ENCODE measurements around the gene SMC2. TPM values are rescaled to one million over a fixed set of nuclear protein-coding genes. Genes with fewer than 3 reads are reported as not detected.

Gene SMC2
- total RNA-seq, 1 donor from 2014 or later: 7.8 TPM

GRCh38 chr9:104099630-104100029 is 5.5 kb downstream of the SMC2 start:
- no peak for DNase-seq (ENCODE audit: low spot score)

DNA sequence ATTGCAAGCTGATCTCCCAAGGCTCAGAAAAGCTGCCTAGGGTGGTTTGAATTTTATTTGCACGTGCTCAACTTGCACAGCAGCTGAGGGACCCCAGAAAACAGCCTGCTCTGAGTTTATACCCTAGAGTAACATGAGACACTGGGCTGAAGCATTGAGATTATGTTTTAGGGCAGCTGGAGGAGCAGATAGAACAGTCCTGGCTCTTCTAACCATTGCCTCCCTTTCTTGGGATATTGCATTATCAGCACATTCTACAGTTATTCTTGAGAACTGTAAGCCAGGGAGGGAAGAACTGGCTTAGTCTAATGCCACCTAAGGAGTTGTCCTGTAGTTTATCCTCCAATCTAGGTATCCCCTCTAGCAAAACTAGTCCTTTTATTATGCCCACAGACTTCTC is 10.3 kb downstream of the SMC2 start:
- no peak for DNase-seq (ENCODE audit: low spot score)

- no peak for DNase-seq (ENCODE audit: low spot score)
Observed at GRCh38 chr9:104107799-104108198, 13.7 kb downstream of the SMC2 start.

GRCh38 chr9:104108315-104108714 is 14.2 kb downstream of the SMC2 start:
- no peak for DNase-seq (ENCODE audit: low spot score)

GRCh38 chr9:104110509-104110908 is 16.4 kb downstream of the SMC2 start:
- DNase-seq (ENCODE audit: low spot score): no peak

GRCh38 chr9:104118916-104119315 is 24.8 kb downstream of the SMC2 start:
- DNase-seq (ENCODE audit: low spot score): no peak

DNA sequence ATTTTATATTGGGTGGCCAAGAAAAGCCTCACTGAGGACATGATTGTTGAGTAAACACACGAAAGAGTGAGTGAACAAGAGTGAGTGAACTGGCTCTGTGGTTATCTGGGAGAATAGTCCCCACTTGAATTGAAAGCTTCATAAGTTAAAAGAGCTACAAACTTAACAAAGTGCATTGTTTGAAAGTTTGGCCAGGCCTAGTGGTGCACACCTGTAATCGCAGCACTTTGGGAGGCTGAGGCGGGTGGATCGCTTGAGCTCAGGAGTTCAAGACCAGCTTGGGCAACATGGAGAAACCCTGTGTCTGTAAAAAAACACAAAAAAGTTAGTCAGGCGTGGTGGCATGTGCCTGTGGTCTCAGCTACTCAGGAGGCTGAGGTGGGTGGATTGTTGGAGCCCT is 26.9 kb downstream of the SMC2 start:
- no peak for DNase-seq (ENCODE audit: low spot score)

DNA sequence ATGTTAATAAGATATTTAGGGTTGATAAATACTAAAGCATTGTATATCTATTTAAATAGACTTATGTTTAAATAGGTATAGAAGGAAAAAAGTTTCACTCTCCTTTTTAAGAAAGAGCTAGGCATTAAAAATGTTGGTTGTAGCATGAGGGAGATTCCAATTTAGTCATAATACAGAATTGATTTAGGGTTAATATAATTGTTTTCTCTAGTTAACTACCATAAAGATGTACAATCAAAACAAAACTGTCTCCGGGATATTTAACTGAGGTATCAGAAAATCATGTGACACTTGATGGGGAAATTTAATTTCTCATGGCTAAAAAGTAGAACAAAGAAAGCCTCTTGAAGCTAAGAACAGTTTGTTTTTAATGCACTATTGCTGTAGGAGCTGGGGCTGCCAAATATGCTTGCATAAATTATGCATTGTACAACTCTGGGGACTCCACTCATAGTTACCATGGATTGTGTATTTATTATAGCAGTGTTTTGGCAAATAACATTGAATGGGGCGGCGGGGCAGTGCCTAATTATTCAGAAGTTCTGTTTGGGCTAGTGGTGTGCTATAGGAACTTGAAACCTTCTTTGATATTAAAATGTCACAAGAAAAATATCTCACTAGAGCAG is 44.2 kb downstream of the SMC2 start:
- no peak for DNase-seq (ENCODE audit: low spot score)

DNA sequence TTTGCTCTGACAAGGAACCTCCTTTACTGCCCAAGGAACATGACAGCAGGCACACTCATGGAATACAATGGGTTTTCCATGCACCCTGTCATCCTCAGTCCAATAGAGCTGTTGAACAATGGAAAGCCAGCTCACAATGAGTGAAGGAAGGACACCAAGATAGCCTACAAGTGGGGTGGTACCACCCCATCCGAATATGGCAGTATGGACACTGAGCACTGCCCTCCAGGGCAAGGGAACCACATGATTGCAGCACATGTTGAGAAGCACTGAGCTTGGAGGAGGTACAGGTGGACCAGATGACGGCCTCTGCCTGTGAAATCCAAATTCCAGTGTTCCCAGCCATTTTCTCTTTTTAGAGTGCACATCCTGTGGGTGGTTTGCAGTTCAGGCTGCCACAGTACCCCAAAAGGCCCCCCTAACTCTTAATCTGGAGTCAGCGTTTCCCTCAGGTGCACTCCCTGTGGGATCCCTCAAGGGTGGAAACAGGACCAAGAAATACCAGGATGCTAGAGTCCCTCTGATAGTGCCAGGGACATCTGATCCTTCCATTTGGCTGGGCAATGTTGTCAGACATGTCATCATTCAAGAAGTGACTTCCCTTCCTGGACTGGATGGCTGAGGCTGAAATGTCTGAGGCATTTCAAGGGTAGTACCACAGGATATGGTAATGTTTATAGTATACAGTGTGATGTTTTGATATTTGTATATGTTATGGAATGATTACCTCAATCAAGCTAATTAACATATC is 48.9 kb downstream of the SMC2 start:
- DNase-seq (ENCODE audit: low spot score): no peak

DNA sequence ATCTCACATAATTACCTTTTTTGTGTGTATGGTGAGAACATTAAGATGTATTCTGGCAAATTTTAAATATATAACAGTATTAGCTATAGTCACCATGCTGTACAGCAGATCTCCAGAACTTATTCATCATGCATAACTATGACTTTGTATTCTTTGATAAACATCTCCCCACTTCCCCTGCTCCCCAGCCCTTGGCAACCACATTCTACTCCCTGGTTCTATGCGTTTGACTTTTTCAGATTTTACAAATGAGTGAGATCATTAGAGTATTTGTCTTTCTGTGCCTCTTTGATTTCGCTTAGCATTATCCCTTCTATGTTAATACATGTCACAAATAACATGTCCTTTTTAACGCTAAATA is 49.4 kb downstream of the SMC2 start:
- no peak for DNase-seq (ENCODE audit: low spot score)

GRCh38 chr9:104144336-104144735 is 50.2 kb downstream of the SMC2 start:
- DNase-seq (ENCODE audit: low spot score): no peak

GRCh38 chr9:104173067-104173466 is 79.0 kb downstream of the SMC2 start:
- no peak for DNase-seq (ENCODE audit: low spot score)

DNA sequence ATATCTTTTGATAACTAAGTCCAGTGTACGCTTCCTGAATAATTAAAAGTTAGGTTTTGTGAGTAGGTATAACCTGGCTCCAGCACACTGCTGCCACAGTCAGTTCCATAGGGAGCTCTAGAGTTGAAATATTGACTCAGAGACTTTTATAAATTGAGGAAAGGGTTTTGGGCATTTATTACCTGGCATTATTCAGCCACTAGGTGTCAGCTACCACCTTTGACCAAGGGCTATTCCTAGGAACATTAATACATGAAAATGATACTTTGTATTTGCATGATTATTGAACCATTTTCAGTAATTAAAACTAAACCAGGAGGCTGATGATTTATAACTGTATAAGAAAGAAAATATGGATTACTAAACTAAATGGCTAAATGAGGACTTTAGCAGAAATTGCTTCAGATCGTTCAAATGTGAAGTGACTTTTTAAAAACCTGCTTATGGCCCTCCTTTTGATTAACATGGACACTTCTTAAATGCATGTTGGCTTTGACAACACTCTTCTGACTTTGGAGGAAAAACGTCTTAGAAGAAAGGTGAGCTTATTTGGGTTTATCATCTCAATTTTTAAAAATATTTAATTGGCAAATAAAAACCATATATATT is 83.0 kb downstream of the SMC2 start:
- no peak for DNase-seq (ENCODE audit: low spot score)

- no peak for DNase-seq (ENCODE audit: low spot score)
Observed at GRCh38 chr9:104177676-104178075, 83.6 kb downstream of the SMC2 start.

All from mesenteric fat pad (tissue), 1 donor.